ENCODE results near the gene SHC4. TPM values are rescaled to one million over a fixed set of nuclear protein-coding genes. Genes with fewer than 3 reads are reported as not detected.
"Not testable (repeated sequence)": the region's sequence is repeated elsewhere in the genome, so short reads cannot be mapped to it uniquely, and the experiment has no call there.

SHC4 gene
- total RNA-seq (2014; rRNA removed; shearing (Covaris generic)) = 0.24 and 1.3 TPM in 2 replicates

GRCh38 chr15:48963524-48964113, at the start of gene SHC4:
SHC4 (minus strand) TSS chr15:48963919; CDS start chr15:48963015, 904 bp downstream.
- DNase-seq (ENCODE audit: low read depth) = peak; percentile 78

DNA sequence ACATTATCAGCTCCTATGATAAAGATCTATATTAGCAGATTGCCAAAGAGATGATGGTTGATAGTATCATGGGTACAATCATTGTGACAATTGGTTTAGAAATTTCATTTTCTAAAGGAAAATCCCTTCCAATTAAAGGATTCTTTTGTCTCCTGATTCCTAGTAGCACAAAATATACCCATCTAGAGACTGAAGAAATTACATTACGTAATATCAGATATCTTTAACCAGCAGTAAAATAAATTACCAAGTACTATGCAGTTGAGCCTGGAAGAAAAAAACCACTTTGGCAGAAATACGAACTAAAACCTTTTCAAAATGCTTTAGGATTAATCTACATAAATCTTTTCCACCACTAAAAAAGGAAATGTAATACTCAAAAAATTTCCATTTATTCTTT, 35.6 kb upstream of the SHC4 start:
- DNase-seq (ENCODE audit: low read depth) = no peak

DNA sequence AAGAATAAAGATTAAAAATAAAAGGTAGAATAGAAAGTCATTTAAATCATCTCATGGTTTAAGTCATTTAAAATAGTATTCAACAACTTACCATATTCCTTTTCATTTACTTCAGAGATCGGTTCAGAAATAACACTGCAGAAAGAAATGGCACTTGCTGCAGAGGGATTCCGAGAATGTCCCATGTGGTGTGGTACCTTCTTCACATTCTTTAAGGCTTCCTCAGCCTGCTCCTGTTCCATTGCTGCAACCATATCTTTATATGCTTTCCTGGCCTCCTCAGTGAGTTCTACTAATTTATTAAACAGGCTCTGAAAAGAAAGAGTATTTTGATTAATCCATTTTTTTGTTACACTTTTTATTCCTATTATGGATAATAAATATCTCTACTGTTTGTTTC, 32.6 kb upstream of the SHC4 start:
- DNase-seq (ENCODE audit: low read depth) = no peak

- DNase-seq (ENCODE audit: low read depth) = no peak
These were observed 29.7 kb upstream of the SHC4 start for GRCh38 chr15:48993380-48993779.

DNA sequence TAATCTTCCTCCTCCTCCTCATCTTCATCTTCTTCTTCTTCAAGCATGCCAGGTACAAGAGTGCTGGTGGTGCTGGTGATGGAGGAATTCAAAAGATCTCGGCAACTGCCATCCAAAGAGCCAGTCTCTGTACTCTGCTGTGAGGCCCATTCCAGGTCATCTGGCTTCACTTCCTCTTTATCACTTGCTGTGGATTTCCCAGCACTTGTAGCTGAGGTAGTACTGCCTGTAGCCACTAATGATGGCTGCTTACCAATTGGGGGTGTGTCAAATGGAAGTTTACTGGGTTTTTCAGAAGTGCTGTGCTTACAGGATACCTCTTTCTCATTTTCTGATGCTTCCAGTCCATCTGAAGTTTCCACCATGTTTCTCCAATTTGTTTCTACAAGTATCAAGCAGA, 28.8 kb upstream of the SHC4 start:
- DNase-seq (ENCODE audit: low read depth) = no peak

DNA sequence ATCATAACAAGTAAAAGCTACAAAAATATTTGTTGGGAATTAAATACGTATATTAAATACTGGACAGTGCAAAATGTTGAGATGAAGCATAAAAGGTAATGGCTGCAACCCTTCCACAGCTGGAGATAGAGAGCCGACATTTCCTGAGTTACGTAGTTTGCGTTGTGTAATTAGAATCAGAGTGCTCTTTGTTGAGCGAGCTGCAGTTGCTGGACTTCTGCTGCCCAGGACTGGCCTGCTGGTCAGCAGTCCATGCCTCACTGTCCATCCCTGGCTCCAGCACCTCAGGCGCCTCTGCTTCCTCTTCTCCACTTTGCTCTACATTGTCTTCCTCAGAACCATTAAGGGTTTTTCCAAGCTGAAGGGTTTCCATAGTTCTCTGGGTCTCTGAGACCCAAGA, 28.4 kb upstream of the SHC4 start:
- DNase-seq (ENCODE audit: low read depth) = no peak

GRCh38 chr15:48989170-48989569, 25.5 kb upstream of the SHC4 start:
- no peak for DNase-seq (ENCODE audit: low read depth)

- no peak for DNase-seq (ENCODE audit: low read depth)
These were observed 23.4 kb upstream of the SHC4 start for GRCh38 chr15:48987142-48987541.

GRCh38 chr15:48986240-48986639, 22.5 kb upstream of the SHC4 start:
- DNase-seq (ENCODE audit: low read depth) = no peak

GRCh38 chr15:48985516-48985915, 21.8 kb upstream of the SHC4 start:
- DNase-seq (ENCODE audit: low read depth) = no peak

DNA sequence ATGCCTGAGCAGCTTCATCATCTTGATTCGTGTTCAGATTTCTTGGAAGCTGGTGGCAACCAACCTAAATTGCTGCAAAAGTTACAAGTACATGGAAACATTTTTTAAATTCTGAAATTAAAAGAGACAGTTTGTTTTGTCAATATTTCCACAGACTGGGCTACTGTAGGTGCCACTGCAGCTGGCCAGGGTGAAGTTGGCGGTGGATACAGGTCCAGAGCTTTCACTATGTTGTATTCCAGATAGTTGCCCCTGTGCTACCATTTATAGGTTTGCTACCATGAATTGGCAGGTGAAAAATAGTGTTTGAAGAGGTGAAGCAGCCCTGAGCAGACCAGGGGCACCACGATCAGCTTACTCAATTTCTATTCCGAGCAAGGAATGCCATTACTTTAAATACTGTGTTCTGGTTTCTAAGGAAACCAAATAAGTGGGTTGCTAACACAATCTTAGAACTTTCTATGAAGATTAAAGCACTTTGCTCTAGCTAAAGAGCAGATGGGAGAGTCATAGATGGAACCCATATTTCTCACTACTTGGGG, 21.2 kb upstream of the SHC4 start:
- DNase-seq (ENCODE audit: low read depth) = no peak

- no peak for DNase-seq (ENCODE audit: low read depth)
These were observed 20.4 kb upstream of the SHC4 start for GRCh38 chr15:48984021-48984710.

GRCh38 chr15:48983300-48983699, 19.6 kb upstream of the SHC4 start:
- no peak for DNase-seq (ENCODE audit: low read depth)

DNA sequence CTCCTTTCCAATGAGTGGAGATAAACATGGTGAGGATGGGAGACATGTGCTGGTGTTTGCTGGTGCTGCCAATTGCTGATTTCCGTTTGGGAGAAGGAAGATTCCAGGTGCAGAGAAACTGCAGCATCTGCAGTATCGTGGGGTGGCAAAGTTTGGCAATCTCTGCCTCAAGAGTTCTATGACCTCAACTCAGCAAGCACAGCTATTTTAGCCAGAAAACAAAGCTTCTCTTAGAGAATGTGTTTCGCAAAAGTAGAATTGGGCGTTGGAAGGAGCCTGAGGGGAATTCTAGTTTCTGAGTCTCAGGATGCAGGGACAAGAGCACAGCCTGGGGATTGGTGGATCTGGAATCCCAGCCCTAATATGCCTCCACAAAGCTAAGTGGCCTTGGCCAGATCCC, 18.2 kb upstream of the SHC4 start:
- no peak for DNase-seq (ENCODE audit: low read depth)

DNA sequence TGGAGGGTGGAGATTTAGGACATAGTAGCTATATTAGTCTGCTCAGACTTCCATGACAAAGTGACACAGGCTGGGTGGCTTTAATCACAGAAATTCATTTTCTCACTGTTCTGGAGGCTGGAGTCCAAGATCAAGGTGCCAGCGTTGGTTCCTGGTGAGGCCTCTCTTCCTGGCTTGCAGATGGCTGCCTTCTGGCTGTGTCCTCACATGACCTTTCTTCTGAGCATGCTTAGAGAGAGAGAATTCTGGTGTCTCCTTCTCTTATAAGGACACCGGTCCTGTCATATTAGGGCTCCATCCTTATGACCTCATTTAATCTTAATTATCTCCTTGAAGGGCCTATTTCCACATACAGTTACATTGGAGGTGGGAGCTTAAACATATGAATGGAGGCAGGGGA, 14.9 kb upstream of the SHC4 start:
- DNase-seq (ENCODE audit: low read depth) = no peak

- no peak for DNase-seq (ENCODE audit: low read depth)
These were observed 12.8 kb upstream of the SHC4 start for GRCh38 chr15:48976444-48977088.

GRCh38 chr15:48975472-48976419, 12.0 kb upstream of the SHC4 start:
- peak; percentile 86 for DNase-seq (ENCODE audit: low read depth)

DNA sequence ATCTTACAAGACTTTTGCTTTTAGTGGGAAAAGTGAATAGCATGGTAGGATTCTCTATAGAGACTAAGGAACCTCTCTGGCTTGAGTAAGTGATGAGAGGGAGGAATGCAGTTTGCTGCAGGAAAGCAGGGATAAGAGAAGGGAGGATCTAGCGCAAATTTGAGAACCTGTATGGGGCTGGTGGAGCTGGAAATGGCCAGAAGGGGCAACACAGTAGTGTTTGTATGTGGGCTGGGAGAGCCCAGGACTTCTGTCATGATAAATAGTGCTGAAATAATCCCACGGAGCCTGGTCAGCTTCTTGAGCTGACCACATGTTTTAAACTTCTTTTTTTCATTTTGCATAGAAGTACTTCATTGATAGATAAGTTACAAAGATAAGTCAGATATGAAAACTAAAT, 11.2 kb upstream of the SHC4 start:
- no peak for DNase-seq (ENCODE audit: low read depth)

DNA sequence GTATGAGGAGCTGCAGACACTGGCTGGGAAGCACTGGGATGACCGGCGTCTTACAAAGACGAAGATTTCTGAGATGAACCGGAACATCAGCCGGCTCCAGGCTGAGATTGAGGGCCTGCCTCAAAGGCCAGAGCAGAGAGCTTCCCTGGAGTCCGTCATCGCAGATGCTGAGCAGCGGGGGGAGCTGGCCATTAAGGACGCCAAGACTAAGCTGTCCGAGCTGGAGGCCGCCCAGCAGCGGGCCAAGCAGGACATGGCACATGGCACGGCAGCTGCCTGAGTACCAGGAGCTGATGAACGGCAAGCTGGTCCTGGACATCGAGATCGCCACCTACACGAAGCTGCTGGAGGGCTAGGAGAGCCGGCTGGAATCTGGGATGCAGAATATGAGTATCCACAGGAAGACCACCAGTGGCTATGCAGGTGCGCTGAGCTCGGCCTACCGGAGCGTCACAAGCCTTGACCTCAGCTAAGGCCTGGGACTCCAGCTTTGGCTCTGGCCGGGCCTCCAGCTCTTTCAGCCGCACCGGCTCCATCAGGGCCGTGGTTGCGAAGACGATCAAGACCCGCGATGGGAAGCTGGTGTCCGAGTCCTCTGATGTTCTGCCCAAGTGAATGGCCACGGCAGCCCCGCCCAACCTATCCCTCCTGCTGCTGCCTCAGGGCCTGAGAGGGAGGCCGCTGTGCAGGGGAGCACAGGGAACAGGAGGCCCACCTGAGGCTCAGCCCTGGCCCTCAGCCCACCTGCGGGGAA, 9.2 kb upstream of the SHC4 start:
- no peak for DNase-seq (ENCODE audit: low read depth)

GRCh38 chr15:48970926-48971325, 7.2 kb upstream of the SHC4 start:
- not testable (repeated sequence) for DNase-seq (ENCODE audit: low read depth)

DNA sequence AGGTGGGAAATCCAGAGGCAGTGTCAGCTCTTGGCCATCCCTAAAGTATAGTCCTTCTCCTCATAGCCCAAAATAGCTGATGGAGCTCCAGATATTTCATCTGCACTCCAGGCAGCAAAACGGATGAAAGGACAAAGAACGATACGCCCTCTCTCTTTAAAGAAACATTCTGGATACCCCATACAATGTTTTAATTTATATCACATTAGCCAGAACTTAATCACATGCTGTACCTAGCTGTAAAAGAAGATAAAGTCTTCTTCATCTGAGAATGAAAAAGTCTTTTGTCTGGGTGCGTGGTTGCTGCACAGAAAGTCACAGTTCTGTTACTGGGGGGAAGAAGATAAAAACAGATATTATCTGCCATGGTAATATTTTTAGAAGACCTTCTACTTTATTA, 4.3 kb upstream of the SHC4 start:
- DNase-seq (ENCODE audit: low read depth) = no peak

All from Daoy (cell line).